GM12892 (cell line): ENCODE data around the gene C21orf58.

Experiments
- POLR2A ChIP-seq: IDR thresholded peaks from 2 replicates; pipeline ENCODE4 v1.6.1; 2011; ENCODE audit warnings: low read depth, low read length, control low read depth
- POLR2AphosphoS5 ChIP-seq: IDR thresholded peaks from 2 replicates; pipeline ENCODE4 v1.6.1; 2011; ENCODE audit warnings: low read depth, low read length, control low read depth

GRCh38 chr21:46354046-46354445 is 30.4 kb upstream of the C21orf58 start:
- no peak for TF ChIP-seq POLR2AphosphoS5
- TF ChIP-seq POLR2A, result no peak
